GM20431 (cell line): ENCODE measurements around the gene GRB2.

Experiments
- in situ Hi-C: fragments of 300-500 bp; cut with MseI, MboI; formaldehyde crosslinking; loops from one replicate; pipeline ENCODE4 v1.15.0; 2020; ENCODE audit warnings: low sequenced_read_pairs; ENCODE audit not compliant: unreplicated experiment

The GRB2 gene

DNA sequence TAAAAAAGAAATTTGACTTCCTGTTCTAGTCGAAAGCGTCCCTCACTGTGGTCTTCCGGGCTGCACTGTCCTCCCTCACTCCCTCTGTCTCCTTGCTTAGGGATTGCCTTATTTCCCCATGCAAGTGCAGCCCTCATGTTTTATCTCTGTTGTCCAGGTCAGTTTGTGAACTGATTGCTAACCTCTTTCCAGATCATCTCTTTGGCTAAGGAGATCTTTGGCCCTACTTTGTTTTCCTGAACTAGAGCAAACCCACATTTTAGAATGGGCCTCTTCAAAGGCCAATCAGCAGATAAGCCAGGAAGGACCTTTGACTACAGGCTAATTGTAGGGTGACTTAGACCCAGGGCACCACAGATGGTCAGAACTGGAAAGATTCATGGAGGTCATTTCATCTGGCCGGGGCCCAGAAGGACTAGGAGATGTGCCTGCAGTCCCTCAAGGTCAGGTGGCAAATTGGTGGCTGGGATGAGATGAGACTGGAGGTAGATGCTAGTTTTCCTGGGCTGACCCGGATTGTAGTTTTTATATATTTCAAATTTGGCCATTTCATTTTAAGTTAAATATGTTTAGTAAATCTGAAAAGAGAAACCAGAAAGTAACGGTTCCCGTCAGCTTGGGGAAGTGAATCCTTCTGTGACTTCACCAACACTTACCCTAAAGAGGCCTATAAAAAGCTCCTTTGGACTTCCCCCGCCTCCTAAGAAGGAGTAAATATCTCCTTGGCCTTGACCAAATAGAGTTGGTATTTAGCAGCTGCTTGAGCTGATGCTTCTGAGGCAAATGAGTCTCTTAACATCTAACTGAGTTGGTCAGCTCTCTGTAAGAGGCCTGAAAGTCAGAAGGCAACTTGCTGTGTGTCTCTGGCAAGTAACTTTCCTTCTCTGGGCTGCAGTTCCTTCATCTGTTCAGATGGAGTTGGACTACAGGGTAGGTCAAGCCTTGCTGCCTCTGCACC is 110.0 kb downstream of the GRB2 start:
- in situ Hi-C loops = loop anchor here (25.0 kb wide), 1 partner anchor 117 kb away; the partner anchor contains the start of gene GRB2

DNA sequence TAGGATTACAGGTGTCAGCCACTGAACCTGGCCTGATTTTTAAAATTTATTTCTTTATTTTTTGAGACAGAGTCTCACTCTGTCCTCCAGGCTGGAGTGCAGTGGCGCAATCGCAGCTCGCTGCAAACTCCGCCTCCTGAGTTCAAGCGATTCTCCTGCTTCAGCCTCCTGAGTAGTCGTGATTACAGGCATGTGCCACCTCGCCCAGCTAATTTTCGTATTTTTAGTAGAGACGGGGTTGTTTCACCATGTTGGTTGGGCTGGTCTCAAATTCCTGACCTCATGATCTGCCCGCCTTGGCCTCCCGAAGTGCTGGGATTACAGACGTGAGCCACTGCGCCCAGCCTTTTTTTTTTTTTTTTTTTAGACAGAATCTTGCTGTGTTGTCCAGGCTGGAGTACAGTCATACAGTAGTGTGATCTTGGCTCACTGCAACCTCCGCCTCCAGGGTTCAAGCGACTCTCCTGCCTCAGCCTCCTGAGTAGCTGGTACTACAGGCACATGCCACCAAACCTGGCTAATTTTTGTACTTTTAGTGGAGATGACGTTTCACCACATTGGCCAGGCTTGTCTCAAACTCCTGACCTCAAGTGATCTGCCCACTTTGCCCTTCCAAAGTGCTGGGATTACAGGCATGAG is 112.5 kb downstream of the GRB2 start:
- in situ Hi-C loops = loop anchor here (25.0 kb wide), 1 partner anchor 119 kb away; the partner anchor contains the start of gene GRB2

DNA sequence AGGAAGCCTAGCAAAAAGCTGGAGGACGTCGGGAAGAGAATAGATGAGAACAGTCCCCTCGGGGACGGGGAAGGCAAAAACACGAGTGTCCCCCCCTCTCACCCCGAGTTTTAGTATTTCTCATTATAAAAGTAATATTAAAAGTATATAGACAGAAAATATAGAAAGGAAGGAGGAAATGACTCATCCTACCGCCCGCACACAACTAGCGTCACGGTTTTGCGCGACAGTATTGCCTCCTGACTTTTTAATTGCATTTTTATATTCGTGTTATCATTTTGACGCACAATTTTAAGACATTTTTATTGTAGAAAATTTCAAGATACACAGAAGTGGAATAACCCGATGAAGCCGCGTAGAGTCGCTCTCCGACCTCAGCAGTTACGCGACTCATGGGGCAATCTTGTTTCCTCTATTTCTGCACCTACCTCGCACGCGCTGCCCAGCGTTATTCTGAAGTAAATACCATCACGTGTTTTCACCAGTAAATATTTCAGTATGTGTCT is 115.6 kb downstream of the GRB2 start:
- in situ Hi-C loops = loop anchor here (25.0 kb wide), 1 partner anchor 122 kb away; the partner anchor contains the start of gene GRB2

DNA sequence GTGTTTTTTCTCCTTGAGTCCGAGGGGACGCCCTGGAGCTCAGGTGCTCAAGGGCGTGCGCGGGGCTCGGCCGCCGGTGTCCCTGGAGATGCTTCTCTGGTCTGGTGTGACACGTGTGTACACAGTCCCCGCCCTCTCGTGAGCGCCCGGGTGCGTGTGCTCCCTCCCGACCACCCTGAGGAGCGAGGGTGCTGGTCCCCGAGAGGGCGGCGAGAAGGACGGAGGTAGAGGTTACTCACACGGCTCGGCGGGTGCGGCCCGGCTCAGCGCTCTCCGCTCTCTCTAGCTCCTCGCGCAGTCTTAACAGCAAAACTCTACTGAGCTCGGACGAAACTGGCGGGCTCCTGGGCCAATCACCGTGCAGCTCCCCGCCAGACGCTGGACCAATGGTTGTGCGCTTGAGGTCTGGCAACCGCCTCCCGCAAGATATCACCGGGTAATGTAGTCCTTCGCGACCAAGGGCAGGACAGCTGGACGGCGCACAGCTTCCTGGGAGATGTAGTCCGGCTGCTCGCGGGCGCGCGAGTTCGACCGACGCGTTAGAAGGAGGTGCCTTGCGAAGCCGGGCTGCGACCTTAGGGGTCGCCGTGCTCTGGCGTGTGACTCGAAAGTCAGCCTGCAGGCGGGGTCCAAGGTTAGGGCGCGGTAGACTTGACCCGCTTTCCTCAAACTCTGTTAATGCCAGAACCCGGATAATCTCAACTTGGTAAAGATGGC is 116.2 kb downstream of the GRB2 start, which contains the start of gene SLC25A19:
SLC25A19 (minus strand) TSS at position 319 of the 717 bp plus-strand sequence. CDS start 2,669 bp downstream, outside the sequence.
- in situ Hi-C loops = loop anchor here (25.0 kb wide), 1 partner anchor 123 kb away; the partner anchor contains the start of gene GRB2

DNA sequence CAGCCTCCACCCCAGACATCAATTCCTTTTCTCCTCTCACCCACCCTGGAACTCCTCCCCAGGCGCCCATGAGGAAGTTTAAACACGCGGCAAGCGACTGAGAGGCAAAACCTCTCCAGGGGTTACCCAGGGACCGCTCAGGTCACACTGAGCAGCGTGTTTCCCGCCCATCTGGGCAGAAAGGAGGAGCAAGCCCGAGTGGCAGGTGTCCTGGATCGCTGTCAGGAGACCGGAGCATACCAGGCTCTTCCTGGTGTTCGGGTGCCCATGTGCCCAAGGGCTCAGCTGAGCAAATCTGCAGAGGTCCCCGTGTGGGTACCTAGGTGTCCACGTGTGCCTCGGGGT is 116.7 kb downstream of the GRB2 start:
- in situ Hi-C loops = loop anchor here (25.0 kb wide), 1 partner anchor 124 kb away; the partner anchor contains the start of gene GRB2

DNA sequence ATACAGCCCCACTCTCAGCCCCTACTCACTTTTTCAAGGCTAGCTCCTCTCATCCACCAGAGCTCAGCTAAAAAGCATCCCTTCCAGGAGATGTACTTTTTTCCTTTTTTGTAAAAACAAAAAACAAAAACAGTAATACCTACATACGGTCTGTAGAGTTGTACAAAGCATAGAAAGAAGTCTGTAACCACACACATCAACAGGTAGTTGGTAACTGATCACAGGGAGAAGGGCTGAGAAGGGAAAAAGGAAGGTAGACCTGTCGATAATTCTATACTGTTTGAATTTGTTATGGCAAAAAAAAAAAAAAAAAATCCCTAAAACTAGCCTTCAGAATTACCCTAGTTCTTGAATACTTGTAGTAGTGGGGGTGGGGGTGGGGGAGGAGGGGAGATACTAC is 117.1 kb downstream of the GRB2 start:
- in situ Hi-C loops = loop anchor here (25.0 kb wide), 1 partner anchor 124 kb away; the partner anchor contains the start of gene GRB2

DNA sequence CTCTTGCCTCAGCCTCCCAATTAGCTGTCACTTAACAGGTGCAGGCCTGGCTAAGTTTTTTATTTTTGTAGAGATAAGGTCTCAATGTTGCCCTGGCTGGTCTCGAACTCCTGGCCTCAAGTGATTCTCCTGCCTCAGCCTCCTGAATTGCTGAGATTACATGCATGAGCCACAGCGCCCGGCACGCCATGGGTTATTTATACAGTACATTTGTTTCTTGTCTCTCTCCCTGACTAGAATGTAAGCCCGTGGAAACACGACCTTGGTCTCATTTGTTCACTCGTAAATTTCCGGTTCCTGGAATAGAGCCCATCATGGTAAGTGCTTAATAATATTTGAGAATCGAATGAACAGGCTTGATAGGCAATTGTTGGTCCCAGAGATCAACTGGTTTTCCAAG is 118.3 kb downstream of the GRB2 start:
- in situ Hi-C loops = loop anchor here (25.0 kb wide), 1 partner anchor 125 kb away; the partner anchor contains the start of gene GRB2

DNA sequence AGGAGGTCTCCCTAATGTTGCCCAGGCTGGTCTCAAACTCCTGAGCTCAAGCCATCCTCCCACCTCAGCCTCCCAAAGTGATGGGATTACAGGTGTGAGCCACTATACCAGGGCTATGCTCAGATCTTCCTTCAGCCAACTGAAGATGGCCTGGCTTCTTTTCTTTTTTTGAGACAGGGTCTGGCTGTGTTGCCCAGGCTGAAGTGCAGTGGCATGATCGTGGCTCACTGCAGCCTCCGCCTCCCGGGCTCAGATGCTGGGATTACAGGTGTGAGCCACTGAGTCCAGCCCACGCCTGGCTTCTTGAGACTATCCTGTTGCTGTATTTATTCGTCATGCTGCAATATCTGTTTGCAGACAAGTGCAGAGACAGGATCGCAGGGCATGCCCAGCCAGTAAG is 120.4 kb downstream of the GRB2 start:
- in situ Hi-C loops = loop anchor here (25.0 kb wide), 1 partner anchor 127 kb away; the partner anchor contains the start of gene GRB2

DNA sequence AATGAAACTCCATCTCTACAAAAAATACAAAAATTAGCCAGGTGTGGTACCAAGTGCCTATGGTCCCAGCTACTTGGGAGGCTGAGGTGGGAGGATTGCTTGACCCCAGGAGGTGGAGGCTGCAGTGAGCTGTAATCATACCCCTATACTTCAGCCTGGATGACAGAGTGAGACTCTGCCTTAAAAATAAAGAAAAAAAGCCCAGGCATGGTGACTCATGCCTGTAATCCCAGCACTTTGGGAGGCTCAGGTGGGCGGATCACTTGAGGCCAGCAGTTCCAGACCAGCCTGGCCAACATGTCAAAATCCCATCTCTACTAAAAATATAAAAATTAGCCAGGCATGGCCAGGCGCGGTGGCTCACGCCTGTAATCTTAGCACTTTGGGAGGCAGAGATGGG is 125.3 kb downstream of the GRB2 start:
- in situ Hi-C loops = loop anchor here (25.0 kb wide), 1 partner anchor 132 kb away; the partner anchor contains the start of gene GRB2

DNA sequence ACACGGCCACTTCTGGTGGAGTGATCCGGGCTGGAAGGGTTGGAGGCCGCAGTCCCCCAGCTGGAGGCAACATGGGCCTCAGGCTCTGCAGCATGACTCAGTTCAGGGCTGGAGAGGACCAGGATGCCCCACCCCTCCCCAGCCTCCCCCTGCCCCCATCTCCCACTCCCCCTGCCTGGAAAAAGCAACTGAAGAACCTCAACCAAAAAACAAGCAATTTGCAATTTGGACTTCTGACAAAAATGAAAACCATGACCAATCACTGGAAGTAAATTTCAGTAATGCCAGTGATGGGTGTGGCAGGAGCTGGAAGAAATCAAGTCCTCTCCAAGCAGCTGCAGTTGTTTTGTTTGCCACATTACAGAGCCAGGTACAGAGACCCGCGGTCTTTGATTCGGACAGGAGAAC is 127.8 kb downstream of the GRB2 start:
- in situ Hi-C loops = loop anchor here (25.0 kb wide), 1 partner anchor 135 kb away; the partner anchor contains the start of gene GRB2

DNA sequence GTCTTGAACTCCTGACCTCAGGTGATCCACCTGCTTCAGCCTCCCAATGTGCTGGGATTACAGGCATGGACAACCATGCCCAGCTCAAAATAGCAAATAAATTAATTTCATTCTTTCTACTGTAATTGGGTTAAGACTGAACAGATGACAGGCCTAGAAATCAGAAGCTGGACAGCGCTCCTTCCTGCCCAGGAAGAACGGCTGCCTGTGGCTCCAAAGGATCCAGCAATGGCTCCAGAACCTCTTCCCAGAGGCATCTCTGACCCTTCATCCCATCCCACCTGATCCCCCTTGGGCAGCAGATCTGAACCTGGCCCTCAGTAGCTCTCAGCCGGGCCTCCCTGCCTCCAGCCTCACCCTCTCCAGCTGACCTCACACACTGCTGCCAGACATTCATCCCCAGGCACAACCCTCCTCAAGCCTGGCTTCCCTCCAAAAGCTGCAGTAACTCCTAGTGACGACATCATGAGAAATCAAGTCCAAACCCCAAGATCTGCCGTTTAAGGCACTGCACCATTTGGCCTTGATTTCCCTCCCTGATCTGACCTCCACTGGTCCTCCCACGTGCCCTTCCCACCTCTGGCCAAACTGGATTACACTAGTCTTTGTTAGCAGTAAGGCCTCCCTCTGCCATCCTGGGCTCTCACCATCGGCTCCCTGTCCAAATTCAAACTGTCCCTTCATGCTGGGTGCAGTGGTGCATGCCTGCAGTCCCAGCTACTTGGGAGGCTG is 131.3 kb downstream of the GRB2 start:
- in situ Hi-C loops = no loop called here

DNA sequence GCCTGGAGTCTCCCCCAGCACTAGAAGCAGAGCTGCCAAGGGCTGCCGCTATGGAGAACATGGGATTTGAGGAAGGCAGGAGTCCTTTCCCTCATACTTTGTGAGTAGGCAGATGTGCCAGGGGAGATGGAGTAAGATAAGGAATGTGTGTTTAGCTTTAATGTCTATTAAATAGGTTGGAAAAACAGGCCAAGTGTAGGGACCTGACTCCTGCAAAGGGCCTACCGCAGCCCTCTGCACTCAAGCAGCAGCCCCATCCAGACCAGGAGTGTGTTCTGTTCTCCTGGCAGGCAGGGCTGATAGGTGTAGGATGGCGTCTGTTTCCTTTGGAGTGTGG is 132.7 kb downstream of the GRB2 start:
- in situ Hi-C loops = no loop called here

DNA sequence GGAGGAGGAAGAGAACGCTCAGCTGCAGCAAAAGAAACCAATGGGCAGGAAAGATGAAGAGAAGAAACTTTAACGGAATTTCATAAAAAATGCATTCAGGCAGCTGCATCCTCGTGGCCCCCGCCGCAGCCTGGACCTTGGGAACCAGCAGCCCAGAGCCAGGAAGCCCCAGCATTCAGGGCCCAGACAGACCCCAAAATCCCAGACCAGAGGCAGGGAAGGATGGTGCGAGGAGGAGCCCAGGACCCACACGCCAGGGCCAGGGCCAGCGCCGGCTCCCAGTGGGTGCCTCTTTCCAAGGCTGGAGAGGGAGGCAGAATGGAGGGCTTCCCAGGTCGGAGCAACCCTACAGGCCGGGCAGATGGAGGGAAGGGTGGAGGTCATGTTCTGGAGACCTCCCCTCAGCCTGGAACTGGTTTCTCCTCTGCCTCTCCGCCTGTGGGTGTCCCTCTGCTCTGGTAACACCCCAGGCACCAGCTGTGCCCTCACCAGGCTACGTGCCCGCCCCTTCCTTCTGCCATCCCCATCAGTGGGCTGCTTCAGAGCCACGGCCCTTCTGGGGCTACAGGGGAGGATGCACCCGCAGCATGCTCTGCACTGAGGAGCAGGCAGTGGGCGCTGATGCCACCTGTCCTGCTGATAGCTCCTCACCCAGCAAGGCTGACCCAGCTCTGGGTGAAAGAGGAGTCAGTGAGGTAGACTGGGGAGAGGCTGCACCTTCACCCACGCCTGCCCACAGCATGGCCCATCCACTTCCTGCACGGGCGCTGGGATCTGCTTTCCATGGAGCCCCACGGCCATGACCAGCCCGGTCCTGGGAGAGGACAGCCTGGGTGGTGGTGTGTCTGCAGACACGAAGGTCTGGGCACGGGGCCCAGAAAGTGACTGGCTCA is 133.3 kb downstream of the GRB2 start:
- in situ Hi-C loops = no loop called here

DNA sequence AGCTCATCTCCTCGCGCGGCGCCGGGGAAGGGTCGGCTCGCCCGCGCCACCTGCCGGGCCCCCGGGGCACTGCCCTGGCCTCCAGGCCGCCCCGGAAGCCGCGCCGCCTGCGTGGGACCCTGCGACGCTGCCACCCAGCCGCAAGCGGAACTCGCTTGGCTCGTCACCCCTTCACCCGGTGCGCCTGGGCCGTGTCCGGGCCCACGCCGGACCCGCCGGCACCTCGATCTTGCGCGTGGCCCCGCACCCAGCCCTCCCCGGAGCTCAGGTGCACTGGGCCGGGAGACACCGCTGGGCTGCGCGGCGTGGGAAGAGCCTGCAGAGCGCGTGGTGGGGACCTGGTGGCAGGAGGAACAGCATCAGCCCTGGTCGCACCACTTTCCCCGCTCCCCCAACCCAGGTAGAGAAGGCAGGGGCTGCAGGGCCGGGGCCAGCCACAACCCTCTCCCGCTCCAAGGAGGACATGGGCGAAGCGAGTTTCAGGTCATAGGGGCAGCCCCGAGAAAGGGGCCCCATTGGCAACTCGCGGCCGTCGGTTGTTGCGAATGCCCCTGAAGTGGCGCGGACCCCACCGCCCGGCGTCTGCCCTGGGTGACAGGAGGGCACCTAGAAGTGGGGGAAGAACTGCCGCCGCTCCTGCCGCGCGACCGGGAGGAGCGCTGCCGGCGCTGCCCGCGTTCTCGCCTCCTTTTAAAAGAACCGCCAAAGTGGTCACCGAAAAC is 134.1 kb downstream of the GRB2 start:
- in situ Hi-C loops = no loop called here

DNA sequence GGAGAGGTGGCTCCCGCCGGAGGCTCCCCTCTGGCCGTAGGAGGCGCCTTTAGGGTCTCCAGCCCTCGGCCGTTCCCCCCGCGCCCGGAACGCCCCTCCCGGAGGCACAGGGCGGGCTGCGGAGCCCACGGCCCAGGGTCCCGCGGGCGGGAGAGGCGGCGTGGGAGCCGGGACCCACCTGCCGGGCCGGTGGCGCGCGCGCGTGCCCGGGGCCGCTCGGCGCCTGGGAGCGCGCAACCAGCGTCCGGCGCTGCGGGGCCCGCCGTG is 134.6 kb downstream of the GRB2 start, which contains the start of gene MIF4GD:
MIF4GD (minus strand) TSS at position 266 of the 267 bp plus-strand sequence. CDS start 1,036 bp downstream, outside the sequence.
- in situ Hi-C loops = no loop called here

DNA sequence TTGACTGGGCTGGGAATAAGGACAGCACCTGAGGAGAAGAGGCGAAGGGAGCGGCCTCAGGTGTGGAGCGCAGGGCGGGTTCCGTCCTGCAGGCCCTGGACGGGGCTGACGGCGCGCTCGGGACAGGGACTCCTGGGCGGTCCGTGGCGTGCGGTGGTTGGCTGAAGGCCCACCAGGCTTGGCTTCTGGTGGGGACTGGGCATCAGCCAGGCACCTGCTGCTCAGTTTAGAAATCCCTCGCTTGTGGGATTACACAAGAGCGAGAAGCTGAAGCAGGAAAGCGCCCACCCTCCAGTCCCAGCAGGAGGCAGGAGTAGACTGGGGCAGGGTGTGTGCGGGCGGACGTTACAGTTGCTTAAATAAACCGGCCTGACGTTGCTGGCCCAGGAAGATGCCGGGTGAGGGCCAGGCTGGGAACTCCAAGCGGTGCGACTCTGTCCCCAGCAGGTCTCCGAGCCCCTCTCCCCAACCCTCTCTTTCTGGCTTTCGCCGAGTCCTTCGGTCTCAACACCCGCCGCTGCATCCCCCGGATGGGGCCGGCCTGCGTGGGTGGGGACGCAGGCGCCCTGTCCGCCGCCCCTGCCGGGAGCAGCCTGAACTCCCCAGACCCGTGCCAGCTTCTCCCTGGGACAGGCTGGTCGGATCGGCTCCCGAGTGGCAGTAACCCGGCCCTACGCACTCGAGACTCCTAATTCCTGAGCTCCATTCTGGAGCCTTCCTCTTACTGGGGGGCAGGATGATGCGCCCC is 135.1 kb downstream of the GRB2 start:
- in situ Hi-C loops = no loop called here

DNA sequence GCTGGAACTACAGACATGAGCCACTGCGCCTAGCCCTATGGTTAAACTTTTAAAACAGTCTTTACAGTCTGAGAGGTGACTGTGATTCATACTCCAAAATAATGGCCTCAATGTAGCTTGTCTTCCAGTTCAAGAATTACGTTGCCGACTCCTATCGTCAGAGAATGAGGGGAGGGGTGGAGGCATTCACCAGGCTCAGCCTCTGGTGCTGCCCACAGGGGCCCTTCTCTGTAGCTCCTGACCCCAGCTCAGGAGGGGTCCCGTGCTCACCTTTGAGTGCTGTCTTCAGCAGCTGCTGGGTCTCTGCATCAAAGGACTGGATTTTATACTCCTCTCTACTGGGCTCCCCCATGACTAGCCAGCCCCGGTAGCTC is 135.6 kb downstream of the GRB2 start:
- in situ Hi-C loops = no loop called here
